ENCODE results near the gene RAB11FIP2. TPM values are rescaled to one million over a fixed set of nuclear protein-coding genes. Genes with fewer than 3 reads are reported as not detected.

RAB11FIP2 gene
- total and polyA plus RNA-seq, 2 of the 8 experiments (the other 6 are each of a cell fraction or from before 2014, with no cell fraction given) = 3.1 to 12.7 TPM

DNA sequence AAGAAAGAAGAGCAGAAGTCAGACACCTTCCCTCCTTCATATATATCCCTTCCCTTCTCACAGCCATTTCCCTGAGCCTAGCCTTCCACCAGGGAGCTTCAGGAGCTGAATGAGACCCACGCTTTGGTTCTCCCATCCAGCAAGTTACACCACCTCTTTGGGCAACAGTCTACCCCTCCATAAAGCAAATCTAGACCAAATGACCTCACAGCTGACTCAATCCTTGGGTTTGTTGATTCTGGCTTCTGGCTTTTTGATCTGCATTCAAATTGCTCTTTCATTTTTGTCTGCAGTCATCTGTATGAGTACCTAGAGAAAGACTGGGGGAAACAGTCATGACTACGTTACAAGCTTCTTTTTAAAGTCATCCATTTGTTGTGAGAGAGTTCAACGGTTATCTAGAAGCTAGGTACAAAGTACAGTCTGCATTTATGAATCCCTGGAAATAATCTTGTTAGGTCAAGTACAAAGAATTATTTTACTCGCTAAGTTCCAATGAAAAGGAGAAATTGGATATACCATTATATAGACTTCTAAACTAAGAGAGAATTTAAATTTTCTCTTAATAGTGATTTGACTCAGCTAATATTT lies 86.3 kb downstream of the RAB11FIP2 start (continued):
- no peak for TF ChIP-seq GABPA (IDR thresholded peaks at IDR 0.05; ENCODE audit: borderline replicate concordance, insufficient read depth, low read length)
- TF ChIP-seq NRF1 (IDR thresholded peaks at IDR 0.05; ENCODE audit: low read depth, low read length) = no peak
- TF ChIP-seq SIN3A (conservative IDR thresholded peaks at IDR 0.05 in 1 of 2, IDR thresholded peaks at IDR 0.05 in 1 of 2; ENCODE audit: low read depth in 1 of 2, low read length in 2 of 2) = no peak
- TF ChIP-seq POLR2A (IDR thresholded peaks at IDR 0.05; ENCODE audit: control extremely low read depth in 1 of 2, low read depth in 2 of 2, low read length in 2 of 2) = no peak
- no peak for TF ChIP-seq RNF2 (IDR thresholded peaks at IDR 0.05; ENCODE audit: borderline replicate concordance, low read depth, low read length, missing control alignments, poor library complexity, severe bottlenecking)
